Measurements from ENCODE around the gene PIP4K2B.

PIP4K2B gene

GRCh38 chr17:38719289-38719942 is 79.9 kb downstream of the PIP4K2B start:
- DNase-seq (ENCODE audit: insufficient read length, low spot score): no peak
- FAIRE-seq: no peak
- TF ChIP-seq, protein P1, sequence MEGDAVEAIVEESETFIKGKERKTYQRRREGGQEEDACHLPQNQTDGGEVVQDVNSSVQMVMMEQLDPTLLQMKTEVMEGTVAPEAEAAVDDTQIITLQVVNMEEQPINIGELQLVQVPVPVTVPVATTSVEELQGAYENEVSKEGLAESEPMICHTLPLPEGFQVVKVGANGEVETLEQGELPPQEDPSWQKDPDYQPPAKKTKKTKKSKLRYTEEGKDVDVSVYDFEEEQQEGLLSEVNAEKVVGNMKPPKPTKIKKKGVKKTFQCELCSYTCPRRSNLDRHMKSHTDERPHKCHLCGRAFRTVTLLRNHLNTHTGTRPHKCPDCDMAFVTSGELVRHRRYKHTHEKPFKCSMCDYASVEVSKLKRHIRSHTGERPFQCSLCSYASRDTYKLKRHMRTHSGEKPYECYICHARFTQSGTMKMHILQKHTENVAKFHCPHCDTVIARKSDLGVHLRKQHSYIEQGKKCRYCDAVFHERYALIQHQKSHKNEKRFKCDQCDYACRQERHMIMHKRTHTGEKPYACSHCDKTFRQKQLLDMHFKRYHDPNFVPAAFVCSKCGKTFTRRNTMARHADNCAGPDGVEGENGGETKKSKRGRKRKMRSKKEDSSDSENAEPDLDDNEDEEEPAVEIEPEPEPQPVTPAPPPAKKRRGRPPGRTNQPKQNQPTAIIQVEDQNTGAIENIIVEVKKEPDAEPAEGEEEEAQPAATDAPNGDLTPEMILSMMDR (IDR thresholded peaks at IDR 0.05; ENCODE audit: insufficient read depth, missing control alignments): no peak

- no peak for DNase-seq (ENCODE audit: insufficient read length, low spot score)
- TF ChIP-seq, protein P1 (IDR thresholded peaks at IDR 0.05; ENCODE audit: insufficient read depth, missing control alignments): no peak
- no peak for FAIRE-seq
These were observed 82.1 kb downstream of the PIP4K2B start for GRCh38 chr17:38717139-38717745.

DNA sequence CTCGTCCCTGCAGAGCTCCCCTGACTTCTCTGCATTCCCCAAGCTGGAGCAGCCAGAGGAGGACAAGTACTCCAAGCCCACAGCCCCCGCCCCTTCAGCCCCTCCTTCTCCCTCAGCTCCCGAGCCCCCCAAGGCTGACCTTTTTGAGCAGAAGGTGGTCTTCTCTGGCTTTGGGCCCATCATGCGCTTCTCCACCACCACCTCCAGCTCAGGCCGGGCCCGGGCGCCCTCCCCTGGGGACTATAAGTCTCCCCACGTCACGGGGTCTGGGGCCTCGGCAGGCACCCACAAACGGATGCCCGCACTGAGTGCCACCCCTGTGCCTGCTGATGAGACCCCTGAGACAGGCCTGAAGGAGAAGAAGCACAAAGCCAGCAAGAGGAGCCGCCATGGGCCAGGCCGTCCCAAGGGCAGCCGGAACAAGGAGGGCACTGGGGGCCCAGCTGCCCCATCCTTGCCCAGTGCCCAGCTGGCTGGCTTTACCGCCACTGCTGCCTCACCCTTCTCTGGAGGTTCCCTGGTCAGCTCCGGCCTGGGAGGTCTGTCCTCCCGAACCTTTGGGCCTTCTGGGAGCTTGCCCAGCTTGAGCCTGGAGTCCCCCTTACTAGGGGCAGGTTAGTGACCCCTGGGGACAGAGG is 82.9 kb downstream of the PIP4K2B start:
- TF ChIP-seq, protein P1 (IDR thresholded peaks at IDR 0.05; ENCODE audit: insufficient read depth, missing control alignments): no peak
- no peak for DNase-seq (ENCODE audit: insufficient read length, low spot score)
- FAIRE-seq: no peak

Data from D721Med (cell line).